Measurements from ENCODE around the gene HSD17B11.
"Not testable (repeated sequence)": the region's sequence is repeated elsewhere in the genome, so short reads cannot be mapped to it uniquely, and the experiment has no call there.

Gene HSD17B11

GRCh38 chr4:87410157-87410556, 19.2 kb upstream of the HSD17B11 start:
- Histone ChIP-seq H2BK12ac (ENCODE audit: low read length) (no peak overlapping the region), H4K8ac (ENCODE audit: low read depth, low read length) (peak overlapping the region; percentile 69), H4K91ac (ENCODE audit: low read depth, low read length) (no peak overlapping the region), H3K9ac (ENCODE audit: low read length) (no peak overlapping the region), H2BK120ac (ENCODE audit: insufficient read depth, low read length, poor library complexity) (peak overlapping the region; percentile 68), H3K4me2 (ENCODE audit: low read length) (no peak overlapping the region), H3K27me3 (ENCODE audit: insufficient read depth, low read length) (no peaks in the 10 kb centered on the region), H3K79me2 (ENCODE audit: control insufficient read depth, insufficient read depth, low read length, poor library complexity) (no peaks in the 10 kb centered on the region), H4K12ac (ENCODE audit: low read depth, low read length) (no peak overlapping the region), H3K18ac (ENCODE audit: low read length) (no peak overlapping the region), H3K4ac (ENCODE audit: low read depth, low read length) (no peak overlapping the region), H3K36me3 (ENCODE audit: control insufficient read depth in 1 of 2, insufficient read depth in 2 of 2, low read length in 2 of 2) (no peaks in the 10 kb centered on the region), H3K4me1 (ENCODE audit: control insufficient read depth in 1 of 2, insufficient read depth in 2 of 2, low read length in 2 of 2) (peaks cover 3 to 7% of the 10 kb centered on the region in 2 experiments), H2AK5ac (ENCODE audit: low read length) (no peak overlapping the region), H3K14ac (ENCODE audit: low read length) (no peak overlapping the region), H3K4me3 (ENCODE audit: low read depth, low read length) (no peak overlapping the region), H3K79me1 (ENCODE audit: low read length) (peaks cover 3% of the 10 kb centered on the region), H2BK5ac (ENCODE audit: low read depth, low read length, poor library complexity) (no peak overlapping the region), H3K9me3 (ENCODE audit: insufficient read depth, low read depth, low read length) (no peaks in the 10 kb centered on the region), H3K23ac (ENCODE audit: low read length) (no peak overlapping the region), H3K27ac (ENCODE audit: low read depth, low read length) (peak overlapping the region; percentile 51), H2AFZ (ENCODE audit: insufficient read depth, low read length, poor library complexity) (no peak overlapping the region)
- peak in 1 of 2 donors; percentile 42 for DNase-seq
- WGBS (ENCODE audit: extremely low coverage, insufficient coverage, insufficient read length) = no CpG with 5 or more reads among the region's 2 CpGs

GRCh38 chr4:87409420-87409939, 18.5 kb upstream of the HSD17B11 start:
- H3K9ac ChIP-seq (ENCODE audit: low read length) = no peak overlapping the region
- H3K23ac ChIP-seq (ENCODE audit: low read length) = no peak overlapping the region
- H3K27ac ChIP-seq (ENCODE audit: low read depth, low read length) = peak overlapping the region; percentile 48
- H2BK5ac ChIP-seq (ENCODE audit: low read depth, low read length, poor library complexity) = no peak overlapping the region
- DNase-seq = no peak
- no peak overlapping the region for H3K18ac ChIP-seq (ENCODE audit: low read length)
- no peak overlapping the region for H3K4me3 ChIP-seq (ENCODE audit: low read depth, low read length)
- H4K12ac ChIP-seq (ENCODE audit: low read depth, low read length) = no peak overlapping the region
- no peaks in the 10 kb centered on the region for H3K36me3 ChIP-seq (ENCODE audit: control insufficient read depth in 1 of 2, insufficient read depth in 2 of 2, low read length in 2 of 2)
- H2AK5ac ChIP-seq (ENCODE audit: low read length) = no peak overlapping the region
- H3K27me3 ChIP-seq (ENCODE audit: insufficient read depth, low read length) = no peaks in the 10 kb centered on the region
- peak overlapping the region; percentile 68 for H2BK120ac ChIP-seq (ENCODE audit: insufficient read depth, low read length, poor library complexity)
- no CpG with 5 or more reads among the region's 3 CpGs for WGBS (ENCODE audit: extremely low coverage, insufficient coverage, insufficient read length)
- no peak overlapping the region for H3K4me2 ChIP-seq (ENCODE audit: low read length)
- H4K8ac ChIP-seq (ENCODE audit: low read depth, low read length) = peak overlapping the region; percentile 69
- H3K4ac ChIP-seq (ENCODE audit: low read depth, low read length) = no peak overlapping the region
- peak overlapping the region; percentile 43 for H4K91ac ChIP-seq (ENCODE audit: low read depth, low read length)
- H2BK12ac ChIP-seq (ENCODE audit: low read length) = peak overlapping the region; percentile 15
- H3K79me2 ChIP-seq (ENCODE audit: control insufficient read depth, insufficient read depth, low read length, poor library complexity) = no peaks in the 10 kb centered on the region
- peaks cover 3% of the 10 kb centered on the region for H3K79me1 ChIP-seq (ENCODE audit: low read length)
- H2AFZ ChIP-seq (ENCODE audit: insufficient read depth, low read length, poor library complexity) = no peak overlapping the region
- peak overlapping the region; percentile 48 for H3K14ac ChIP-seq (ENCODE audit: low read length)
- H3K9me3 ChIP-seq (ENCODE audit: insufficient read depth, low read depth, low read length) = no peaks in the 10 kb centered on the region
- peaks cover 3 to 7% of the 10 kb centered on the region in 2 experiments for H3K4me1 ChIP-seq (ENCODE audit: control insufficient read depth in 1 of 2, insufficient read depth in 2 of 2, low read length in 2 of 2)

DNA sequence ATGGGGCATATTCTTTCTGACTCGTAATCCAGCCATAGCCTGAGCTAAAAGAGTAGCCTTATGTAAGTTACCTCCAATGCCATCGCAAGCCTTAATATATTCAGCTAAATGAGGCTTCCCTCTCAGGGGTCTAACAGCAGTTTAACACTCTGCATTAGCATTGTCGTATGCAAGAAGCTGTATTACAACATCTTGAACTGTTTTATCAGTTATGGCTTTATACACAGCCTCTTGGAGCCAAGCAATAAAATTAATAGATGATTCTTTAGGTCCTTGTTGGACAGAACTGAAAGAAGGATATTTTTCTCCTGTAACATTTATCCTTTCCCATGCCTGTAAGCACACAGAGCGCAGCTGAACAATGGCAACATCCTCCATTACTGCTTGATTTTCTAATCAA, 15.9 kb upstream of the HSD17B11 start:
- not testable (repeated sequence) for H3K4me1 ChIP-seq (ENCODE audit: control insufficient read depth in 1 of 2, insufficient read depth in 2 of 2, low read length in 2 of 2); H3K79me1 ChIP-seq (ENCODE audit: low read length); H3K4me2 ChIP-seq (ENCODE audit: low read length); H3K9ac ChIP-seq (ENCODE audit: low read length); H3K23ac ChIP-seq (ENCODE audit: low read length); H2BK12ac ChIP-seq (ENCODE audit: low read length); DNase-seq; H3K14ac ChIP-seq (ENCODE audit: low read length); H3K9me3 ChIP-seq (ENCODE audit: insufficient read depth, low read depth, low read length); H4K12ac ChIP-seq (ENCODE audit: low read depth, low read length); H2BK120ac ChIP-seq (ENCODE audit: insufficient read depth, low read length, poor library complexity); H3K79me2 ChIP-seq (ENCODE audit: control insufficient read depth, insufficient read depth, low read length, poor library complexity); H3K18ac ChIP-seq (ENCODE audit: low read length); H2BK5ac ChIP-seq (ENCODE audit: low read depth, low read length, poor library complexity); H3K4me3 ChIP-seq (ENCODE audit: low read depth, low read length); H2AK5ac ChIP-seq (ENCODE audit: low read length); H4K8ac ChIP-seq (ENCODE audit: low read depth, low read length); H3K4ac ChIP-seq (ENCODE audit: low read depth, low read length); H3K27ac ChIP-seq (ENCODE audit: low read depth, low read length); H4K91ac ChIP-seq (ENCODE audit: low read depth, low read length); H3K27me3 ChIP-seq (ENCODE audit: insufficient read depth, low read length); H2AFZ ChIP-seq (ENCODE audit: insufficient read depth, low read length, poor library complexity); H3K36me3 ChIP-seq (ENCODE audit: control insufficient read depth in 1 of 2, insufficient read depth in 2 of 2, low read length in 2 of 2)
- no CpG with 5 or more reads among the region's 4 CpGs for WGBS (ENCODE audit: extremely low coverage, insufficient coverage, insufficient read length)

DNA sequence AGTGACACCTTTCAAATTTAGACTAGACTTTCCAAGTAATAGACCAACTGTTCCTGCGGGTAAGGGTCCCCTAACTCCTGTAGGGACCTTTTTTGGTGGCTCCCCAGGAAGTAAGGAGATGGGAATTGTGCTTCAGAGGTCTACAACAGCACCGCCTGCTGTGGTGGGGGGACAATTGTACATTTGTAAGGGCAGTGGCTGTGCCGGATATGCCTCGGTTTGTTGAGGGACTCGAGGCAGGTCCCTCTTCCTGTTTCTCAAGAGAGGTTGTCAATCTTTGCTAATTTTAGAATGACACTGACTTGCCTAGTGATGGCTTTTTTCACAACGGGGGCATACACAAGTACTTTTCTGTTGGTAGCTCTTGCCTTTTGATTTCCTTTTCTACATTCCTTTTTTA, 15.5 kb upstream of the HSD17B11 start:
- H3K23ac ChIP-seq (ENCODE audit: low read length) = no peak overlapping the region
- no peak overlapping the region for H2AK5ac ChIP-seq (ENCODE audit: low read length)
- WGBS (ENCODE audit: extremely low coverage, insufficient coverage, insufficient read length) = no CpG with 5 or more reads among the region's 6 CpGs
- DNase-seq = no peak
- peaks cover 3 to 7% of the 10 kb centered on the region in 2 experiments for H3K4me1 ChIP-seq (ENCODE audit: control insufficient read depth in 1 of 2, insufficient read depth in 2 of 2, low read length in 2 of 2)
- H3K27ac ChIP-seq (ENCODE audit: low read depth, low read length) = no peak overlapping the region
- no peak overlapping the region for H3K4me3 ChIP-seq (ENCODE audit: low read depth, low read length)
- no peak overlapping the region for H2BK12ac ChIP-seq (ENCODE audit: low read length)
- no peak overlapping the region for H3K14ac ChIP-seq (ENCODE audit: low read length)
- no peak overlapping the region for H4K91ac ChIP-seq (ENCODE audit: low read depth, low read length)
- H3K36me3 ChIP-seq (ENCODE audit: control insufficient read depth in 1 of 2, insufficient read depth in 2 of 2, low read length in 2 of 2) = no peaks in the 10 kb centered on the region
- H3K9ac ChIP-seq (ENCODE audit: low read length) = no peak overlapping the region
- H3K9me3 ChIP-seq (ENCODE audit: insufficient read depth, low read depth, low read length) = no peaks in the 10 kb centered on the region
- H2BK120ac ChIP-seq (ENCODE audit: insufficient read depth, low read length, poor library complexity) = no peak overlapping the region
- H4K8ac ChIP-seq (ENCODE audit: low read depth, low read length) = no peak overlapping the region
- no peaks in the 10 kb centered on the region for H3K79me2 ChIP-seq (ENCODE audit: control insufficient read depth, insufficient read depth, low read length, poor library complexity)
- H4K12ac ChIP-seq (ENCODE audit: low read depth, low read length) = no peak overlapping the region
- no peak overlapping the region for H3K4me2 ChIP-seq (ENCODE audit: low read length)
- no peak overlapping the region for H3K4ac ChIP-seq (ENCODE audit: low read depth, low read length)
- H2BK5ac ChIP-seq (ENCODE audit: low read depth, low read length, poor library complexity) = no peak overlapping the region
- no peaks in the 10 kb centered on the region for H3K27me3 ChIP-seq (ENCODE audit: insufficient read depth, low read length)
- H2AFZ ChIP-seq (ENCODE audit: insufficient read depth, low read length, poor library complexity) = no peak overlapping the region
- H3K79me1 ChIP-seq (ENCODE audit: low read length) = peaks cover 3% of the 10 kb centered on the region
- H3K18ac ChIP-seq (ENCODE audit: low read length) = no peak overlapping the region

All from trophoblast cell (in vitro differentiated cells and primary cell).